Prostate gland (tissue), 2 donors: ENCODE results near the gene THSD4.

Experiments used
- POLR2A ChIP-seq: fragments of 450-650 bp; IDR thresholded peaks from one replicate; pipeline ENCODE4 v1.6.1; 2016; ENCODE audit warnings: antibody characterized with exemption, mild to moderate bottlenecking
- POLR2AphosphoS5 ChIP-seq: sonication (generic); formaldehyde crosslinking; IDR thresholded peaks from one replicate; pipeline ENCODE4 v1.6.1; 2017; ENCODE audit warnings: antibody characterized with exemption
- TF ChIP-seq, protein P1 (sequence below), 4 experiments: fragments of 200-600 bp in 2 of 4; fragments of 450-650 bp in 2 of 4; sonication (generic) in 2 of 4; IDR thresholded peaks; 1 replicate in 3 of 4; 2 replicates in 1 of 4; pipeline ENCODE4 v1.5.1; 2016 to 2019; ENCODE audit warnings: antibody characterized with exemption in 4 of 4, mild to moderate bottlenecking in 2 of 4, moderate library complexity in 2 of 4

DNA sequence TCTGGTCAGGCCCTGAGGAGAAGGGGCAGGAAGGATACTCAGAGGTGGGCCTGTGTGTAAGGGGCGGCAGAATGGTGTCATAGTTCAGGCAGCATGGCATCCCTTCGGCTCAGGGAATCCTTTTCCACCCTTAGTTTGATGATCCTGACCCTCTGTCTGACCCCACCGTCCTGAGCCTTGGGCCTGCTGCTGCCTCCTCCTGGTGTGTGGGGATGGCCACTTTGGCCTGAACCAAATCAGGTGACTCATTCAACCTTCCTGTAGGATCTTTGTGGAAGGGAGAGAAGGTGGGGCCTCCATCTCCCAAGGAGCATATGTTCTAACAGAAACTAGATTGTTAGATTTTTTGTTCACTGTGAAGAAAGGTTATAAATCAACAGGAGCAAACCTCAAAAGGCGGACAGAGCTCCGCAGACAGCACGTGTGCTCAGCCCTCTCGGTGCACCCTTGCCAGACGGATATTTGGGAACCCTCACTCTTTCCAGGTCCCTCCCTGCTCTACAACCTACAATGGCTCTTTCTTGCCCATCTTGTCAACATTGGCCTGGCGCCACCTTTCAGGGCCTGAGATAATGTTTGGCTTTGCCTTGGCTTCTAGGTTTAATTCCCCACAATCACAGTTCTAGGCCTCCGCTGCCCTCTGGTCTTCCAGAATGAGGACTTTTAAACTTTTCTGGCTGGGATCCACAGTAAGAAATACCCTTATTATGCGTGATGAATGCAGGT lies 21.7 kb downstream of the THSD4 start:
- TF ChIP-seq, protein P1, sequence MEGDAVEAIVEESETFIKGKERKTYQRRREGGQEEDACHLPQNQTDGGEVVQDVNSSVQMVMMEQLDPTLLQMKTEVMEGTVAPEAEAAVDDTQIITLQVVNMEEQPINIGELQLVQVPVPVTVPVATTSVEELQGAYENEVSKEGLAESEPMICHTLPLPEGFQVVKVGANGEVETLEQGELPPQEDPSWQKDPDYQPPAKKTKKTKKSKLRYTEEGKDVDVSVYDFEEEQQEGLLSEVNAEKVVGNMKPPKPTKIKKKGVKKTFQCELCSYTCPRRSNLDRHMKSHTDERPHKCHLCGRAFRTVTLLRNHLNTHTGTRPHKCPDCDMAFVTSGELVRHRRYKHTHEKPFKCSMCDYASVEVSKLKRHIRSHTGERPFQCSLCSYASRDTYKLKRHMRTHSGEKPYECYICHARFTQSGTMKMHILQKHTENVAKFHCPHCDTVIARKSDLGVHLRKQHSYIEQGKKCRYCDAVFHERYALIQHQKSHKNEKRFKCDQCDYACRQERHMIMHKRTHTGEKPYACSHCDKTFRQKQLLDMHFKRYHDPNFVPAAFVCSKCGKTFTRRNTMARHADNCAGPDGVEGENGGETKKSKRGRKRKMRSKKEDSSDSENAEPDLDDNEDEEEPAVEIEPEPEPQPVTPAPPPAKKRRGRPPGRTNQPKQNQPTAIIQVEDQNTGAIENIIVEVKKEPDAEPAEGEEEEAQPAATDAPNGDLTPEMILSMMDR (IDR thresholded peaks at IDR 0.05) = peak in 1 of 4 experiments; percentile 13
- TF ChIP-seq POLR2A (no peak), POLR2AphosphoS5 (peak; percentile 69)
